HFF-Myc (cell line): ENCODE measurements around the gene FALEC.
A peak's percentile ranks its signal among the peaks of the same experiment; 100 is the strongest.

Experiments
- DNase-seq: peaks from one replicate; pipeline ENCODE4 v3.0.0-alpha.2; 2011; ENCODE audit warnings: low read depth; ENCODE audit errors: extremely low read depth
- H3K4me3 ChIP-seq: replicated peaks from 2 replicates; pipeline ENCODE4 v1.5.1; 2011; ENCODE audit warnings: low read depth, mild to moderate bottlenecking, control low read depth, low read length
- CTCF ChIP-seq: IDR thresholded peaks from 2 replicates; pipeline ENCODE4 v1.5.1; 2012; ENCODE audit warnings: mild to moderate bottlenecking, low read depth, low read length, control low read depth; ENCODE audit errors: missing control alignments

FALEC gene

DNA sequence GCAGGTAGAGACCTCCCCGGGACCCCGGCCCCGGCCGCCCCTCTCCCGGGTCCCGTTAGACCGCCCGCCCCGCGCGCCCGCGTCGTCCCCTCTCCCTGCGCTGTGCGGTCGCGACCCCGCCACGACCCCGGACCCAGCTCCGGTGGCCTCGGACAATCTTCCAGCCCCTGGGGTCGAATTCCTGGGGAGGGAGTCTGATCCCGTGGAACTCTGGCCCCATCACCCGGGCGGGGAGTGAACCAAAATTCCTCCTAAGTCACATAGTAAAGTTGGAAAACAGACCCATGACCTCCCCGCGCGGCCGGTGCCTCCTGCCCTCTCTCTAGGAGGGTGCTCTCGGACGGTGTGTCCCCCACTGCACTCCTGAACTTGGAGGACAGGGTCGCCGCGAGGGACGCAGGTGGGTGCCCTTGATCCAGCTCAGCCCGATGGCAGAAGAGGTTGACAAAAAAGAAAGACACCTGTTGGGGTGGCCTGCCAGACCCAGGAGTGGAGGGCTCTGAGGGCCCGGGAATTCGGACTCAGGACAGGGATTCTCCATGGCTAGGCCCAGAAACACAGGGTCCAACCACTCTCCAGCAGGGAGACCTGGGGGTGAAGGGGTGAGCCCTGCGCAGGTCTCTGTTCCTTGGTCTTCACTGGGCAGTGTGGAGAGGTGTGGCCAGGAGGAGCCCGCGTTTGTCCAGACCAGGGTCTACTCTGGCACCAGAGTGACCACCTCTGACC, 34.1 kb downstream of the FALEC start:
- no peak for DNase-seq
- peak overlapping the region; percentile 42 for H3K4me3 ChIP-seq
- peak; percentile 5 for TF ChIP-seq CTCF

DNA sequence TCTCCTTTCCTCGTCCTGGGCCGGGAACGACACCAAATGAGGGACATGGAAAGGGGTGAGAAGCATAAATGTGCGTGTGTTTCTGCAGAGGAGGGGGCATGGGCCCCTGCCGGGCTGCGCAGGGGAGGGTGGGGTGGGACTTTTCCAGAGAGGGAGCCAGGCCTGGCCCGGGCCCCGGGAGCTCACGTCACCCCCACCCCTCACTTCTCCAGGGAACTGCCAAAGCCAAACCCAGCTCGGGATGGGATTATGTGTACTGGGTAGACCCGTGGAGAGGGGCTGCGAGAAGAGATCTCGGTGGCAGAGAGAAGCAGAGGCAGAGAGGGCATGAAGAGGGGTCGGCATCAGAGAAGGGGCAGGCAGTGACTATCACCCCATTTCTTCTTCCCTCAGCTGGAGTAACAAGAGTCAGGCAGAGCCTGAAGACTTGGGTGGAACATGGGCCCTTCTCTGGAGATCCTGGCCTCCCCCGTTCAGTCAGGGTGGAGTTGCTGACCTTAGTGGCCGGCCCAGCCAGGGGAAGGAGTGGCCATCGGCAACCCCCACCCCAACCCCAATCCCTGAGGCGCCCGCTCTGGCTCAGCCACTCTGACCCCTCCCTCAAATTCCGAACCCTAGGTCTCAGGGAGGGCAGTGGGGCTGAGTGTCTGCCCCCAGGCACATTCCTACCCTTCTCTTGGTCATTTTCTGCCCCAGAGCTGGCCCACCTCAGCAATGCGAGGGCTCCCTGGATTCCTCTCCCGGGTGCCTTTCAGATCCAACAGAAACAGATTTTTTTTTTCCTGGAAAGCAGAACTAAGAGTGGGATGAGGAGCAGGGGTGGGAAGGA, 34.9 kb downstream of the FALEC start:
- H3K4me3 ChIP-seq: no peak overlapping the region
- TF ChIP-seq CTCF: no peak
- no peak for DNase-seq

DNA sequence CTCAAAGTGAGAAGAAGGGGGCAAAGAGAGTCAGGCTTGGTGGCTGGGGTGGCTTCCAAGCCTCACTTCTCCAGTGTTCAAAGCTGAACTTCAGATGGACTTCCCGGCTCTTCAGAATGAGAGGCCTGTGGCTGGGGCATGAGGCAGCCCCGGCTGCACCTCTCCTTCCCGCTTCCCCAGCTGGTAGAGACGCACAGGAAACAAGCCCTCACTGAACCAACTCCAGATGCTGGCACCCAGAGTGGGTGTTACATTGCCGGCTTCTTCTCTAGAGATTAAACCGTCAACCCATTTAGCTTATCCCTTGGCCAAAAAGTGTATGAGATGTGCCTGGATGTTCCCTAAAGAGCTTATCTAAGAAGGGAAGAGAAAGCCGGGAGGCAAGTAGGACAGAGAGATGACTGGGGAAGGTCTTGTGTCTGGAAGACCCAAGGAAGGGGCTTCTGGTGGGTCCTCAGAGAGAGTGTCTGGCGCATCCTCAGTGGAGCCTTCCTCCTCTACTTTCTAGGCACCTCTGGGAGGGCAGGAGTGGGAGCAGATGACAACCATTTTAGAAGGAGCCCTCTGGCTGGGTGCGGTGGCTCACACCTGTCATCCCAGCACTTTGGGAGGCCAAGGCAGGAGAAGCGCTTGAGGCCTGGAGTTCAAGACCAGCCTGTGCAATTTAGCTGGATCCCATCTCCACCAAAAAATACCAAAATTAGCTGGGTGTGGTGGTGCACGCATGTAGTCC, 35.7 kb downstream of the FALEC start:
- no peak for DNase-seq
- TF ChIP-seq CTCF: no peak
- no peak overlapping the region for H3K4me3 ChIP-seq

GRCh38 chr1:150551784-150552127, 36.2 kb downstream of the FALEC start:
- TF ChIP-seq CTCF: no peak

GRCh38 chr1:150552128-150552910, 36.8 kb downstream of the FALEC start:
- H3K4me3 ChIP-seq: no peak overlapping the region
- DNase-seq: no peak
- TF ChIP-seq CTCF: no peak

More at GRCh38 chr1:150551784-150552127, 36.2 kb downstream of the FALEC start:
- DNase-seq: no peak
- no peak overlapping the region for H3K4me3 ChIP-seq

GRCh38 chr1:150552911-150553289, 37.3 kb downstream of the FALEC start:
- no peak for DNase-seq
- H3K4me3 ChIP-seq: no peak overlapping the region
- TF ChIP-seq CTCF: no peak
